ENCODE data around the gene MRPL22. TPM values are rescaled to one million over a fixed set of nuclear protein-coding genes. Genes with fewer than 3 reads are reported as not detected.
"Not testable (repeated sequence)": the region's sequence is repeated elsewhere in the genome, so short reads cannot be mapped to it uniquely, and the experiment has no call there.

MRPL22 gene
- total RNA-seq, 3 donors from 2014 or later (not counting 1 experiment from before 2014, with no cell fraction given), result 30.5 to 38.0 (median 30.9) TPM

DNA sequence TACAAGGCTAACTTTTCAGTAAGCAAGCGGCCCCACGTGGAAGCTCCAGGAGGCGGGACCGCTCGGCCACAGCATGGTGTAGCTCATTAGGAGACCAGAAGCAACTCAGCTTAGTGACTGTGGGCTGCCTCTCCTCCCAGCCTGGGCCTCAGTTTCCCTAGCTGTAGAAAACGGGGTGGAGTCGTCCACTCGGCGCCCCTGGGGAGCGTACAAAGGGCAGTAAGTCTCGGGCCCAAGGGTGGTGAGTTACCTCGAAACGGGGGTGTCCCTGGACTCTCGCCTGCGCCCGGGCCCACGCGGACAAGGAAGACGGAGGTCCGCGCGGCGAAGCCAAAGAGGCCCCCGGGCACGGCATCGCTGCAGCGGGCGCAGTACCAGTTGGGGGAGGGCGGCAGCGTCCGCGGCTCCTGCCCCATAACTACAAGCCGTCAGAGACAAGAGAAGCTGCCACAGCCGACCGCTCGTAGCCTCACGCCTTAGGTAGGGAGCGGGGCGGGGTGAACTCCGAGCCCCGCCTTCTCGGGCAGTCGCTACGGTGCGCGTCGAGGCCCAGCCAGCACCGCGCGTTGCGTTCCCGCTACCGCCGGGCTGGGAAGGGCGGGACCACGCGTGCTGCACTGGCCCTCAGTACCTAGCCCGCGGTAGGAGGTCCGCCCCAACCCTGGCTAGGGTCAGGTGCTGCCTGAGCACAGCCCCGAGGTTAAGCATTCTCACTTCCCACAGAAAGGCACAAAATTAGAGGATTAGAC, 3.0 kb upstream of the MRPL22 start, which contains the start of gene GEMIN5:
GEMIN5 (minus strand) TSS at position 494 of the 749 bp plus-strand sequence; CDS start at position 416, 78 bp downstream.
- H3K4me1 ChIP-seq (ENCODE audit: control insufficient read depth, insufficient read depth, low read length), result peaks cover 23% of the 10 kb centered on the region
- Mint-ChIP-seq H3K4me3 (peak within 1 kb of the TSS; percentile 99), H3K4me1 (peaks cover 30 to 41% of the 10 kb centered on the region in 2 donors), H3K9me3 (no peaks in the 10 kb centered on the region), H3K27me3 (ENCODE audit: low read depth in 2 of 2) (no peaks in the 10 kb centered on the region), H3K36me3 (no peaks in the 10 kb centered on the region), H3K27ac (peak within 1 kb of the TSS; percentile 88 to 97)
- no peak for TF ChIP-seq CTCF (IDR thresholded peaks at IDR 0.05)
- H3K9me3 ChIP-seq (ENCODE audit: control insufficient read depth, insufficient read depth, low read length), result no peaks in the 10 kb centered on the region
- WGBS (ENCODE audit: insufficient coverage), result under 1% methylated on average over 61 of the region's 61 CpGs
- H3K36me3 ChIP-seq (ENCODE audit: control insufficient read depth, insufficient read depth, low read length), result peaks cover 3% of the 10 kb centered on the region
- peak; percentile 90 to 96 (median 92) for ATAC-seq
- peak within 1 kb of the TSS; percentile 49 for H3K27ac ChIP-seq (ENCODE audit: low read length)
- no peaks in the 10 kb centered on the region for H3K27me3 ChIP-seq (ENCODE audit: control insufficient read depth, insufficient read depth, low read length)
- peak within 1 kb of the TSS; percentile 73 for H3K4me3 ChIP-seq (ENCODE audit: low read length)
- DNase-seq, result peak; percentile 78 to 92
- intact Hi-C loops (cut with micrococcal nuclease), result loop anchor here (5.0 kb wide), 1 partner anchor 181 kb away; the partner anchor contains the start of gene LARP1

DNA sequence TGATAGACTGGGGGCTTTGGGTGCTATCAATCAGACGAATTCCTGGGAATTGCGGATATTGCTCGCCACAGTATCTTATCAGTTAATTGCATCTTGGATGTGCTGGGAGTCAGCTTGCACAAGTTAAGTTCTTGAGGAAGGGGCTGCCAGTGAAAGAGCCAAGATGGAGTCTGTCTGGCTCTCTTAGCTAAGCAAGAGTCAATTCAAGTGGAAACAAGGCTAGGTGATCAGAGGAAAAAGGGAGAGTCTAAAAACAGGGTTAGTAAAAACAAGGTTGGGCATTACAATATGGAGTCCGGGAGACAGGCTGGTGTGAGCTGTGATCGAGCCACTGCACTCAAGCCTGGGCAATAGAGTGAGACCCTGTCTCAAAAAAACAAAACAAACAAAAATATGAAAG, 1.5 kb upstream of the MRPL22 start:
- 98% methylated on average over 5 of the region's 5 CpGs for WGBS (ENCODE audit: insufficient coverage)
- H3K9me3 Mint-ChIP-seq; H3K4me3 ChIP-seq (ENCODE audit: low read length); ATAC-seq; H3K9me3 ChIP-seq (ENCODE audit: control insufficient read depth, insufficient read depth, low read length); H3K36me3 ChIP-seq (ENCODE audit: control insufficient read depth, insufficient read depth, low read length); H3K27me3 Mint-ChIP-seq (ENCODE audit: low read depth in 2 of 2); H3K27me3 ChIP-seq (ENCODE audit: control insufficient read depth, insufficient read depth, low read length); DNase-seq; H3K36me3 Mint-ChIP-seq; H3K27ac ChIP-seq (ENCODE audit: low read length): not testable (repeated sequence)
- H3K27ac Mint-ChIP-seq, result peak overlapping the region; percentile 97 to 99
- H3K4me1 Mint-ChIP-seq, result peaks cover 30 to 45% of the 10 kb centered on the region in 2 donors
- H3K4me3 Mint-ChIP-seq, result peak overlapping the region; percentile 99
- H3K4me1 ChIP-seq (ENCODE audit: control insufficient read depth, insufficient read depth, low read length), result peaks cover 23% of the 10 kb centered on the region
- intact Hi-C loops (cut with micrococcal nuclease), result loop anchor here (5.0 kb wide), 1 partner anchor 182 kb away; the partner anchor contains the start of gene LARP1

GRCh38 chr5:154940375-154940771, 500 bp upstream of the MRPL22 start:
- Mint-ChIP-seq H3K27me3 (ENCODE audit: low read depth in 2 of 2) (no peaks in the 10 kb centered on the region), H3K9me3 (no peaks in the 10 kb centered on the region), H3K36me3 (no peaks in the 10 kb centered on the region), H3K4me3 (peak overlapping the region; percentile 99), H3K4me1 (peaks cover 30 to 43% of the 10 kb centered on the region in 2 donors), H3K27ac (peak overlapping the region; percentile 97 to 99)
- Histone ChIP-seq H3K27ac (ENCODE audit: low read length) (peak overlapping the region; percentile 82), H3K4me3 (ENCODE audit: low read length) (peak overlapping the region; percentile 67), H3K9me3 (ENCODE audit: control insufficient read depth, insufficient read depth, low read length) (no peaks in the 10 kb centered on the region), H3K36me3 (ENCODE audit: control insufficient read depth, insufficient read depth, low read length) (no peaks in the 10 kb centered on the region), H3K27me3 (ENCODE audit: control insufficient read depth, insufficient read depth, low read length) (no peaks in the 10 kb centered on the region), H3K4me1 (ENCODE audit: control insufficient read depth, insufficient read depth, low read length) (peaks cover 23% of the 10 kb centered on the region)
- no peak for ATAC-seq
- WGBS (ENCODE audit: insufficient coverage), result 92% methylated on average over 8 of the region's 9 CpGs
- TF ChIP-seq CTCF (IDR thresholded peaks at IDR 0.05), result no peak
- intact Hi-C loops (cut with micrococcal nuclease), result loop anchor here (2.0 to 5.0 kb wide), 2 partner anchors 82 to 493 kb away; partner anchors contain the start of genes CNOT8 and SAP30L
- no peak for DNase-seq

DNA sequence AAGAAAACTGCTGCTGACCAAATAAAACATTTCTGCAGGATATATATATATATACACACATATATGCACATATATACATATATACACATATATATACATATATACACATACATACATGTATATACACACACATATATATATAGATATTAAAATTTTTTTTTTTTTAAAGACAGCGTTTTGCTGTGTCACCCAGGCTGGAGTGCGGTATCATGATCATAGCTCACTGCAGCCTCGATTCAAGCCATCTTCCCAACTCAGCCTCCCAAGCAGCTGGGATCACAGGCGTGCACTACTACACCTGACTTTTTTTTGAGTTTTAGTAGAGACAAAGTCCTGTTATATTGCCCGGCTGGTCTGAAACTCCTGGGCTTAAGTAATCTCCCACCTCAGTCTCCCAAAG, 2.7 kb downstream of the MRPL22 start:
- Histone ChIP-seq H3K36me3 (ENCODE audit: control insufficient read depth, insufficient read depth, low read length) (peaks cover 6% of the 10 kb centered on the region), H3K27me3 (ENCODE audit: control insufficient read depth, insufficient read depth, low read length) (no peaks in the 10 kb centered on the region), H3K9me3 (ENCODE audit: control insufficient read depth, insufficient read depth, low read length) (no peaks in the 10 kb centered on the region), H3K4me1 (ENCODE audit: control insufficient read depth, insufficient read depth, low read length) (peaks cover 9% of the 10 kb centered on the region), H3K27ac (ENCODE audit: low read length) (no peak overlapping the region), H3K4me3 (ENCODE audit: low read length) (no peak overlapping the region)
- Mint-ChIP-seq H3K36me3 (no peaks in the 10 kb centered on the region), H3K4me1 (peaks cover 27 to 39% of the 10 kb centered on the region in 2 donors), H3K4me3 (no peak overlapping the region), H3K9me3 (no peaks in the 10 kb centered on the region), H3K27me3 (ENCODE audit: low read depth in 2 of 2) (no peaks in the 10 kb centered on the region), H3K27ac (no peak overlapping the region)
- DNase-seq (no peak), ATAC-seq (no peak)
- 88% methylated on average over 4 of the region's 5 CpGs for whole genome bisulfite sequencing (ENCODE audit: insufficient coverage)
- no peak for TF ChIP-seq CTCF (IDR thresholded peaks at IDR 0.05)
- intact Hi-C loops (cut with micrococcal nuclease), result loop anchor here (5.0 kb wide), 1 partner anchor 496 kb away; the partner anchor contains the start of gene SAP30L

All from natural killer cell (primary cell).